Stimulated activated CD4-positive, alpha-beta T cell treated with anti-CD3 and anti-CD28 coated beads, Interleukin-1b, Interleukin-23, amount 100 ng/mL, for 48 hours (primary cell): ENCODE results near the gene TCF7L2.

Experiments used
- DNase-seq: peaks from one replicate; pipeline ENCODE4 v3.0.0-alpha.2; 2020

Gene TCF7L2

DNA sequence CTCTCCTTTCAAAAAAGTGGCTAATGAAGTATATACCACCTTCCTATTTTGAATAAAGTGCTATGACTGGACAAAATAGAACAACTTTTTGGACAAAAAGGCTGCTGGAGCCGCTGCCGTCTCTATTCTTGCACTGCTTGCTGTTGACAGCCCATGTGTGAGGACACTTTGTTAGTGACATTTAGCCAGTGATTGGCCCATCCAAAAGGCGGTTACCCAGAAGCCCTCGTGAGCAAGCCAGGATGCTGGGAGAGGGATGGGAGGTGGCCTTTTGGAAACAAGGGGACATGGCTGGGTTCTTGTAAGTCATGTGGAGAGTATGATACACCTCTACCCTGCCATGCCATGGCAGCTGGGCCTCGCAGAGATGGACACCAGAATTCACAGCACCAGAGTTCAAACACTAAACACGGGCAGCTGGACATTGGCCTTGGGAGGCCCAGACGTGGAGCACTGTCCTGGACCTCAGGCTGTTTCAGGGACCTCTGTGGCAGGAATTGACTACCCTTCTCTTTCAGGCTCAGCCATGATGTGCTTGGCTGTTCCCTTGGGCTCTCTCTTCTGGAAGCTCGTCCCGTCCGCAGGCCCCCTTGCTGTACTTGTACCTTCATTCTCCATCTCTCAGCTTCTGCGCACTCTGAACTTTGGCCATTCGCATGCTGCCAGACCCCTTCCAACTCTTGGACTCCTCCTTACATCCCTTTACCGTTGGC is 118.3 kb downstream of the TCF7L2 start:
- no peak for DNase-seq

- DNase-seq: no peak
Measured at GRCh38 chr10:113069595-113069994, 119.5 kb downstream of the TCF7L2 start.

- no peak for DNase-seq
Measured at GRCh38 chr10:113071446-113071845, 121.4 kb downstream of the TCF7L2 start.

GRCh38 chr10:113073549-113074189 is 123.6 kb downstream of the TCF7L2 start:
- DNase-seq: no peak

DNA sequence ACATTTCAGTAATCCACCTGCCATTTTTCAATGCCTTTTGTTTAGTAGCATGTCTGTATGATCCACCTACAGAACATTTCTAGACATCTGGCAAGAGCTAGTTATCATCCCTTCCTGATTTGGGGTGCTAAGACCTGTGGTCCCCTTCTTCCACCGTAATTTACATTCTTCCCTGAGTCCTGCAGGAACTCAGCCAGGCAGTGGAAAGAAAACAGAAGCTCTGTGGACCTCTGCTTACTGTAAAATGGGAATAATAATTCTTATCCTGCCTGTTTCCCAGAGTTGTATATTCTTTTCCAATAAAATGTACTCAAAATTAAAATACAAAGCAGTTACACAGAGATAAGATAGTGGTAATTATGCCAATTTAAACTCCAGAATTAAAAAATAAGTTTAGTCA is 126.9 kb downstream of the TCF7L2 start:
- DNase-seq: no peak

- no peak for DNase-seq
Measured at GRCh38 chr10:113078282-113078907, 128.3 kb downstream of the TCF7L2 start.

GRCh38 chr10:113080061-113080924 is 130.2 kb downstream of the TCF7L2 start:
- no peak for DNase-seq

- no peak for DNase-seq
Measured at GRCh38 chr10:113080925-113081229, 130.8 kb downstream of the TCF7L2 start.

DNA sequence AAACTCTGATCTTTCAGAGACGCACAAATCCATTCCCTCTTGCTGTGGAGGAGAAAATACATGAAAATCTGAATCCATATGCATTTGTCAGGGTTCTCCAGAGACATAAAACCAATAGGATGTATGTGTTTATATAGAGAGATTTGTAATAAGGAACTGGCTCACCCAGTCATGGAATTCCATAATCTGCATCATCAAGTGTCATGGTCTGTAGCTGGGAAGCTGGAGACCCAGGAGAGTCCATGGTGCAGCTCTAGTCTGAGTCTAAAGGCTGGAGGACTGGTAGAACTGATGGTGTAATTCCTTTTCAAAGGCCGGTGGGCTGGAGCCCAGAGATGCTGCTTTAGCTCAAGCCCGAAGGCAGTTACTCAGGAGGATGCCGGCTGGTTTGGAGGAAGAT is 134.0 kb downstream of the TCF7L2 start:
- DNase-seq: no peak

DNA sequence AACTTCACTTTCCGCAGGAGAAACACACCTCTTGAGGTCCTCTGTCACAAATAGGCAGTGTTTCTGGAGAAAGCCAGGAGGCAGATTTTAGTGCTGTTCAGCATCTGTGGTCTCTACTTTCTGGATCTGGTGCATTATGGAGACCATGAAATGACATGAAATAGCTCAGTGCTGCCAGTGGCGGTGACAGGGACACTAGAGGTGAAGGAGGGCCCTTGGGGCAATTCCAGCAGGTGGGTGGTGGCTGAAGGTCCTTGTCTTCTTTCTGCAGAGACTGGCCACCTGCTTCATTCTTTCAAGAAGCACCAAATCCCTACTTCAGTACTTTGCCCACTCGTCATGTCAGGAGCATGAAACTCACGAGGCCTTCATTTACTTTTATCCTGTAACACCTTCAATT is 135.7 kb downstream of the TCF7L2 start:
- DNase-seq: no peak

GRCh38 chr10:113086282-113086681 is 136.2 kb downstream of the TCF7L2 start:
- no peak for DNase-seq

DNA sequence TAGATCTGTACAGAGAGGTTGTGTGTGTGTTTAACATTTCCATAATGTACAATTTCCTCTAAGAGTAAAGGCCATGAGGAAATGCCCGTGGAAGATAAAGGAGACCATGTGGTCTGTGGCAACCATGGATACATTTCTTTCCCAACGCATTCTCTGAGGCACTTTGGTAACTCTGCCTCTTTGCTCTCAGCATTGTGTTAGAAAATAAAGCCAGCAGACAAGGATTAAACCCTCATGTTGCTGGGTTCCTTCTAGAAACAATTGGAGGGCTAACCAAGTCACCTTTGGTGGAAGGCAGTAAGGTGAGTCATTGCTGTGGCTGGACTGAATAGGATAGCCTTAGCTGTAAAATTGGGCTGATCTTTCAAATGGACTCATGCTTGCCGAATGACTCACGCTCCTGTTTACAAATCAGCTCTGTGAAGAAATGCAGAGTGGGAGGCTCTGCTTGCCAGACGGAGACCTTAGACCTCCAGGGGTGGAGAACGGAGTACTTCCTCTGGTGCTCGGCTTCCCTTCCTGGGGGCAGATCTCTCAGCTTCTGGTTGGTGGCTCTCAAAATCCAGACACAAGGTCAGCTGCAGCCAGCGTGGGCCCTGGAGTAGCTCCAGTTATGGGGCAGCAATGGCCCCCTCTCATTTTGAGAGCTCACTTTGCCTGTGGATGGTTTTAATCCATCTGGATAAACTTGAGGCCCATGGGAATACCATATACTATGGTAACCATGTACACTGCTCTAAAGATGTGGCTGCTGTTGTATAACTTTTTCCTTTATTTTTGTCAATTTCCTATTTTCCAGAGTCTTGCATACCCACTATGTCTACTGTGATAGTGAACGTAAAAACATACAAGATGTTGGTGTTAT is 137.3 kb downstream of the TCF7L2 start:
- no peak for DNase-seq

GRCh38 chr10:113088194-113088593 is 138.1 kb downstream of the TCF7L2 start:
- no peak for DNase-seq

- no peak for DNase-seq
Measured at GRCh38 chr10:113089551-113089950, 139.5 kb downstream of the TCF7L2 start.

- DNase-seq: no peak
Measured at GRCh38 chr10:113091920-113092319, 141.9 kb downstream of the TCF7L2 start.

GRCh38 chr10:113093188-113094113 is 143.4 kb downstream of the TCF7L2 start:
- no peak for DNase-seq

- no peak for DNase-seq
Measured at GRCh38 chr10:113094114-113094486, 144.1 kb downstream of the TCF7L2 start.

DNA sequence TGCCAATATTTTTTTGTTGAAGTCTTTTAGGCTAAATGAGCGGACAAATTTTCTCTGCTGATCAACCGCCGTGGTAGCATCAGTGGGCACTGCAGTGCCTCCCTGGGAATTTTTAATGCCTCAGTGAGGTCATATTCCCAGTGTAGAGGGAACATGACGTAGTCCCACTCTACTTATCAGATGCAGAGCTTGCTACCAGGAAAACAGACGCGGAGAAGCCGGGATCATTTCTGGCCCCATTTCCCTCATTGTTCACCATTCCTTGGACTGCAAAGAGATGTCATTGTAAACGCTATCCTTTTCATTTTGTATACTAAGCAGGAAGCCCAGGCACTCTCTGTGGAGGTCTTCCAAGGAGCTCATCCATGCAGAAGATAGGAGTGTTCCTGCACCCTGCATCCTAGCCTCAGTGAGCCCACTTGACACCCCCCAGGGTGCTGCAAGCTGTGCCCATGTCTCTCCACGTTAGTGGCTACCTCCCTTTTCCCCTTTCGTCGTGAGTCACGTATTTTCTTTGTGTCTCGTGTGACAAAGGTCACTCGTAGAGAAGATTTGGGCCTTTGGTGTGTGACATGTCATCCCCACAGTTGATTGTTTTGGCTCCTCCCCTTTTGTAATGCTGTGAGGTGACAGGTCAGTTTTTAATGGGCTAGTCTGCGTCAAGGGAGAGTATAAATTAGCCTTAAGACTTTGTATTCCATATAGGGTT is 145.5 kb downstream of the TCF7L2 start:
- no peak for DNase-seq

GRCh38 chr10:113096128-113096996 is 146.3 kb downstream of the TCF7L2 start:
- DNase-seq: no peak

DNA sequence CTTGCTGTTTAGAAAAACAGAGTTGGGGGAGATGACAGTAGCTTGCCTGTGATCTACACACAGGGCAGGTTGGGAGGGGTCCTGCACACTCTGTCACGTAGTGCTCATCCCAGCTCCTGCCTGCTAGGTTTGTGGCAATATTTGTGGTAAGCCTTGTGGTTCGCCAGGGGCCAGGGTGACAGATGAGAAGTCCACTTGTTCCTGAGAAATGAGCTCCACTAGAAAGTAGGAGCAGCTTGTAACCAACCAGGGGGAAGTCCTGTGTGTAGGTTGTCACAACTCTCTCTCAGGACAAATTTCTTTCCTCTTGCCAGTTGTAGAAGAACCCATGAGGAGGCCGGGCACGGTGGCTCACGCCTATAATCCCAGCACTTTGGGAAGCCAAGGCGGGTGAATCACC is 147.0 kb downstream of the TCF7L2 start:
- DNase-seq: no peak
